Measurements from ENCODE around the gene TXNDC5. TPM values are rescaled to one million over a fixed set of nuclear protein-coding genes. Genes with fewer than 3 reads are reported as not detected.

TXNDC5 gene
- polyA plus RNA-seq, 3 donors: 12.6 to 33.5 (median 21.2) TPM

DNA sequence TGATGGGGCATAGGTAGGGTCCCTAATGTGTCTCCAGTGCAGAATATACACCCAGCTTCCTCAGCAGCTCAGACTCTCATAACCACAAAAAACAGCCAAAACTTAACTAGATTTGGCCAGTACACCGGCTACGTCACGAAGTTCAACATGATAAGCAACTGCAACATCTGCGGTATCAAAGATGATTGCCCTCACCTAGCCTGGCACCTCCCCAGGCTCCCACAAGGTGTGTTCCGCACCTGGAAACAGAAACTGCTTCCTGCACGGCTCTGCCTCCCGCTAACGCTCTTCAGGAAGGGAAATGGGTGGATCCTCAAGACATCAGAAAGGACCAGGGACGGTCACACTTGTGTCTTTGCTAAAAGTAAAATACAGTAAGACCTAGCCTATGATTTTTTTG lies 9.5 kb downstream of the TXNDC5 start:
- TF ChIP-seq, protein P1, sequence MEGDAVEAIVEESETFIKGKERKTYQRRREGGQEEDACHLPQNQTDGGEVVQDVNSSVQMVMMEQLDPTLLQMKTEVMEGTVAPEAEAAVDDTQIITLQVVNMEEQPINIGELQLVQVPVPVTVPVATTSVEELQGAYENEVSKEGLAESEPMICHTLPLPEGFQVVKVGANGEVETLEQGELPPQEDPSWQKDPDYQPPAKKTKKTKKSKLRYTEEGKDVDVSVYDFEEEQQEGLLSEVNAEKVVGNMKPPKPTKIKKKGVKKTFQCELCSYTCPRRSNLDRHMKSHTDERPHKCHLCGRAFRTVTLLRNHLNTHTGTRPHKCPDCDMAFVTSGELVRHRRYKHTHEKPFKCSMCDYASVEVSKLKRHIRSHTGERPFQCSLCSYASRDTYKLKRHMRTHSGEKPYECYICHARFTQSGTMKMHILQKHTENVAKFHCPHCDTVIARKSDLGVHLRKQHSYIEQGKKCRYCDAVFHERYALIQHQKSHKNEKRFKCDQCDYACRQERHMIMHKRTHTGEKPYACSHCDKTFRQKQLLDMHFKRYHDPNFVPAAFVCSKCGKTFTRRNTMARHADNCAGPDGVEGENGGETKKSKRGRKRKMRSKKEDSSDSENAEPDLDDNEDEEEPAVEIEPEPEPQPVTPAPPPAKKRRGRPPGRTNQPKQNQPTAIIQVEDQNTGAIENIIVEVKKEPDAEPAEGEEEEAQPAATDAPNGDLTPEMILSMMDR (IDR thresholded peaks at IDR 0.05): no peak
- Histone ChIP-seq H3K4me3 (replicated peaks in 1 of 3; ENCODE audit: low read depth in 2 of 3, low read length in 3 of 3) (no peak overlapping the region), H2AFZ (ENCODE audit: insufficient read depth, low read depth, low read length, poor library complexity, severe bottlenecking) (no peak overlapping the region), H3K9ac (ENCODE audit: insufficient read depth, low read length, poor library complexity, severe bottlenecking) (no peak overlapping the region), H3K79me2 (ENCODE audit: insufficient read depth, low read length) (peaks cover 15% of the 10 kb centered on the region), H4K20me1 (ENCODE audit: insufficient read depth, low read length) (no peaks in the 10 kb centered on the region), H3K4me2 (replicated peaks; ENCODE audit: extremely low read depth, low read length, poor library complexity, severe bottlenecking) (no peak overlapping the region), H3K27ac (ENCODE audit: low read depth in 1 of 2, low read length in 2 of 2) (no peak overlapping the region), H3K9me3 (replicated peaks in 1 of 2; ENCODE audit: control insufficient read depth in 1 of 2, insufficient read depth in 1 of 2, low read length in 2 of 2) (no peaks in the 10 kb centered on the region), H3K4me1 (ENCODE audit: control insufficient read depth in 1 of 2, insufficient read depth in 2 of 2, low read length in 2 of 2) (no peaks in the 10 kb centered on the region), H3K27me3 (ENCODE audit: control insufficient read depth in 2 of 2, insufficient read depth in 2 of 2, low read length in 2 of 2) (no peaks in the 10 kb centered on the region), H3K36me3 (replicated peaks in 1 of 2; ENCODE audit: control insufficient read depth in 1 of 2, insufficient read depth in 2 of 2, low read length in 2 of 2) (peaks cover 83 to 88% of the 10 kb centered on the region in 2 donors)
- 82% methylated on average over 4 of the region's 9 CpGs for WGBS (ENCODE audit: insufficient coverage)
- intact Hi-C loops (cut with micrococcal nuclease): no loop called here
- Mint-ChIP-seq H3K4me3 (no peak overlapping the region), H3K4me1 (peaks cover 4% of the 10 kb centered on the region), H3K36me3 (peaks cover 78 to 81% of the 10 kb centered on the region in 2 donors), H3K27ac (peak overlapping the region in 2 of 7 donors; percentile 15 to 22), H3K27me3 (ENCODE audit: low read depth in 3 of 3) (peaks cover 0 to 2% (median 0%) of the 10 kb centered on the region in 3 donors), H3K9me3 (no peaks in the 10 kb centered on the region)
- DNase-seq: no peak

DNA sequence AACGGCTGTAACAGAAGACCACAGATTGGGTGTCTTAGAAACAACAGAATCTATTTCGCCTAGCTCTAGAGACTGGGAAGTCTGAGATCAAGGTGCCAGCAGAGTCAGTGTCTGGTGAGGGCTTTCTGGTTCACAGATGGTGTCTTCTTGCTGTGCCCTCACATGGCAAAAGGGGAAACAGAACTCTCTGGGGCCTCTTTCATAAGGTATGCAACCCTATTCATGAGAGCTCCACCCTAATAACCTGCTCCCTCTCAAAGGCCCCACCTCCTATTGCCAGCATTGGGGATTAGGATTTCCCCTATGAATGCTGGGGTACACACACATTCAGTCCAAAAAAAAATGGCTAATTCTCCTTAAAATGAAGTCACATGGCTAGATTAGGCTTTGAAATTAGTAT lies 10.0 kb downstream of the TXNDC5 start:
- H3K27me3 ChIP-seq (ENCODE audit: control insufficient read depth in 2 of 2, insufficient read depth in 2 of 2, low read length in 2 of 2): no peaks in the 10 kb centered on the region
- H3K9ac ChIP-seq (ENCODE audit: insufficient read depth, low read length, poor library complexity, severe bottlenecking): no peak overlapping the region
- H3K4me3 ChIP-seq (replicated peaks in 1 of 3; ENCODE audit: low read depth in 2 of 3, low read length in 3 of 3): no peak overlapping the region
- Mint-ChIP-seq H3K27ac (no peak overlapping the region), H3K9me3 (no peaks in the 10 kb centered on the region), H3K4me3 (no peak overlapping the region), H3K36me3 (peaks cover 83 to 86% of the 10 kb centered on the region in 2 donors), H3K4me1 (peaks cover 4% of the 10 kb centered on the region), H3K27me3 (ENCODE audit: low read depth in 3 of 3) (peaks cover 0 to 2% (median 0%) of the 10 kb centered on the region in 3 donors)
- H3K79me2 ChIP-seq (ENCODE audit: insufficient read depth, low read length): peaks cover 11% of the 10 kb centered on the region
- no peak overlapping the region for H3K27ac ChIP-seq (ENCODE audit: low read depth in 1 of 2, low read length in 2 of 2)
- TF ChIP-seq, protein P1 (IDR thresholded peaks at IDR 0.05): no peak
- H2AFZ ChIP-seq (ENCODE audit: insufficient read depth, low read depth, low read length, poor library complexity, severe bottlenecking): no peak overlapping the region
- no peaks in the 10 kb centered on the region for H3K9me3 ChIP-seq (replicated peaks in 1 of 2; ENCODE audit: control insufficient read depth in 1 of 2, insufficient read depth in 1 of 2, low read length in 2 of 2)
- intact Hi-C loops (cut with micrococcal nuclease): no loop called here
- WGBS (ENCODE audit: insufficient coverage): 89% methylated on average over 2 of the region's 2 CpGs
- no peak for DNase-seq
- no peaks in the 10 kb centered on the region for H3K4me1 ChIP-seq (ENCODE audit: control insufficient read depth in 1 of 2, insufficient read depth in 2 of 2, low read length in 2 of 2)
- H3K4me2 ChIP-seq (replicated peaks; ENCODE audit: extremely low read depth, low read length, poor library complexity, severe bottlenecking): no peak overlapping the region
- peaks cover 88 to 93% of the 10 kb centered on the region in 2 donors for H3K36me3 ChIP-seq (replicated peaks in 1 of 2; ENCODE audit: control insufficient read depth in 1 of 2, insufficient read depth in 2 of 2, low read length in 2 of 2)
- no peaks in the 10 kb centered on the region for H4K20me1 ChIP-seq (ENCODE audit: insufficient read depth, low read length)
